SH-SY5Y (cell line): Measurements from ENCODE around the gene VPS13D.

Experiments used
- GATA2 ChIP-seq: IDR thresholded peaks from 2 replicates; pipeline ENCODE4 v1.6.1; 2011; ENCODE audit warnings: mild to moderate bottlenecking, low read depth, low read length
- GATA3 ChIP-seq: IDR thresholded peaks from 2 replicates; pipeline ENCODE4 v1.6.1; 2011; ENCODE audit warnings: low read depth, mild to moderate bottlenecking, low read length, moderate library complexity

DNA sequence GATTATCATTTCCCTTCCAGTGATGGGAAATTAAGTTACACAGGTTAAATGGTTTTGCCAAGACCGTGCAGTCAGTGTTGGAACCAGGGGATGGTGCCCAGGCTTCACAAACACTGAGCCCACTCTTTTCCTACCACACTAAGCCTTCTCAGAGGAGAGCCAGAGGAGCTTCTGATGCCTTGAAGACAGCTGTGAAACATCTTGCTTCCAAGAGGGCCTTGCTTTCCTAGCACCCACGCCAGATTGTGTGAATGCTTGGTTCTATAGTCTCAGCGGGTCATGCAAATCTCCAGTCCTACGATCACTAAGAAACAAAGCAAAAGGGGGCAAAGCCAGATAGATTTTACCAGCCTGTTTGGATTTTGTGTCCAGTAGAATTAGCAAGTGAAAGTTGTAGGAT is 200.7 kb downstream of the VPS13D start:
- TF ChIP-seq GATA3 (no peak), GATA2 (no peak)
